K562 (cell line): ENCODE data around the gene ACBD4.

Source experiments
- BRD4 ChIP-seq: fragments of 200-600 bp; sonication (generic); IDR thresholded peaks from 2 replicates; pipeline ENCODE4 v1.6.1; 2017; ENCODE audit warnings: inconsistent platforms
- ESRRB ChIP-seq: fragments of 250-450 bp; sonication (Bioruptor Pico); IDR thresholded peaks from 2 replicates; pipeline ENCODE4 v1.5.0; 2020; ENCODE audit warnings: mild to moderate bottlenecking, moderate library complexity, borderline replicate concordance
- EZH2 ChIP-seq: IDR thresholded peaks from 2 replicates; pipeline ENCODE4 v1.6.1; 2012; ENCODE audit warnings: low read depth, mild to moderate bottlenecking, inconsistent platforms, low read length, borderline replicate concordance
- MCM5 ChIP-seq: fragments of 450-650 bp; IDR thresholded peaks from 2 replicates; pipeline ENCODE4 v1.6.1; 2016; ENCODE audit warnings: low read depth
- NBN ChIP-seq: fragments of 450-650 bp; IDR thresholded peaks from 2 replicates; pipeline ENCODE4 v1.6.1; 2016; ENCODE audit warnings: low read depth, mild to moderate bottlenecking
- NR2F6 ChIP-seq: fragments of 450-650 bp; formaldehyde crosslinking; IDR thresholded peaks from 2 replicates; pipeline ENCODE4 v1.4.0; 2020; ENCODE audit warnings: mild to moderate bottlenecking
- POLR3A ChIP-seq: IDR thresholded peaks from 2 replicates; pipeline ENCODE4 v1.6.1; 2011; ENCODE audit warnings: borderline replicate concordance, mild to moderate bottlenecking, moderate library complexity; ENCODE audit not compliant: insufficient read length, insufficient read depth; ENCODE audit errors: extremely low read depth
- RERE ChIP-seq: sonication (generic); formaldehyde crosslinking; IDR thresholded peaks from 2 replicates; pipeline ENCODE4 v1.8.0; 2023; ENCODE audit warnings: missing genetic modification reagents, mild to moderate bottlenecking, borderline replicate concordance
- SAP30 ChIP-seq: fragments of 200-600 bp; sonication (generic); IDR thresholded peaks from 2 replicates; pipeline ENCODE4 v1.6.1; 2012; ENCODE audit warnings: borderline replicate concordance, low read depth, mild to moderate bottlenecking, moderate library complexity, low read length, control low read depth, inconsistent platforms; ENCODE audit not compliant: insufficient read depth, poor library complexity, severe bottlenecking
- TCF7 ChIP-seq: sonication (generic); IDR thresholded peaks from 2 replicates; pipeline ENCODE4 v1.6.1; 2016; ENCODE audit warnings: antibody characterized with exemption, borderline replicate concordance
- ZNF24 ChIP-seq: fragments of 450-650 bp; IDR thresholded peaks from 2 replicates; pipeline ENCODE4 v1.6.1; 2016
- ZNF668 ChIP-seq: fragments of 250-450 bp; sonication (Bioruptor Pico); IDR thresholded peaks from 2 replicates; pipeline ENCODE4 v1.8.0; 2022; ENCODE audit warnings: mild to moderate bottlenecking, inconsistent platforms
- TF ChIP-seq, protein P1 (sequence below): sonication (generic); formaldehyde crosslinking; IDR thresholded peaks from 2 replicates; pipeline ENCODE4 v1.9.0; 2022; ENCODE audit warnings: mild to moderate bottlenecking, missing genetic modification reagents
- TF ChIP-seq, protein P2 (sequence below): sonication (generic); formaldehyde crosslinking; IDR thresholded peaks from 2 replicates; pipeline ENCODE4 v1.8.0; 2022; ENCODE audit warnings: mild to moderate bottlenecking, missing genetic modification reagents

DNA sequence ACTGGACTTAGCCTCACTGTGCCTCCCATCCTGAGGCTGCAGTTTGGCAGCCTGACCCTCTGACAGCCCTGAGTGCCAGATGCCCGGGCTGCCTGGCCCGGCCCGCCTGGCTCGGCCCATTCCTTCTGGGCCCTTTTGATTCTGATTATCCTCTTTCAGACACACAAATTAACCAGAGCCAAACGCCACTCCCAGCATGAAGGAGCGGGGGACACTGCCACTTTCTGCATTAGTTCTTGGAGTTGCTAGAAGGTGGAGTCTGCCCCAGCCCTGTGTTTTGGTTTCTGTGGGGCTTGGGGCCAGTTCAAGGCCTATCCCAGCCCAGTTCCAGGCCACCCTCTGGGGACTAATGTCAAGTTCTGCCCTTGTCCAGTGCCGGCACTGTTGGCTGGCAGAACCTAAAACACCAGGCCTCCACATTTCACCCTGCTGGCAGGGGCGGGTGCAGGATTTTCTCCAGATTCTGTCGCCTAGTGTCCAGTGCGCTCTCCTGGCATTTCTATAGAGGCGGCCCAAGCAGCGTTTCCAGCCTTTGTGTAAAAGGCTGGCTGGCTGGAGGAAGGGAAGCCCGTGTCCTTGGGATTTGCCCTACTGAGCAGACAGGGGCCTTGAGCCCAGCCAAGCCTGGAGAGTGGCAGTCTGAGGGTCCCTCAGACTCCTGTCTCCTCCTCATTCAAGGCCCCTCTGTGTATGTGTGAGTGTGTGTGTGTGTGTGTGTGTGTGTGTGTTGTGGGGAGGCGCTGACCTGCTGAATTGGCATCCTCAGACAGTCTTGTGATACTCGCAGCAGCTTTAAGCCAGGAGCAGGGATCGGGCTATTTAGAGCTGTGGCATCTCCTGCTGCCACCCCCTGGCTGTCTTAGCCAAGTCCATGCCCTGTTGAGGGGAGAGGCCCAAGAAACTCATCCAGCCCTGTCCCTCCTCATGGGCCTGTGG is 24.5 kb upstream of the ACBD4 start:
- TF ChIP-seq ESRRB (CRISPR knock-in tag) = no peak
- TF ChIP-seq TCF7 = no peak
- no peak for TF ChIP-seq POLR3A
- TF ChIP-seq, protein P1, sequence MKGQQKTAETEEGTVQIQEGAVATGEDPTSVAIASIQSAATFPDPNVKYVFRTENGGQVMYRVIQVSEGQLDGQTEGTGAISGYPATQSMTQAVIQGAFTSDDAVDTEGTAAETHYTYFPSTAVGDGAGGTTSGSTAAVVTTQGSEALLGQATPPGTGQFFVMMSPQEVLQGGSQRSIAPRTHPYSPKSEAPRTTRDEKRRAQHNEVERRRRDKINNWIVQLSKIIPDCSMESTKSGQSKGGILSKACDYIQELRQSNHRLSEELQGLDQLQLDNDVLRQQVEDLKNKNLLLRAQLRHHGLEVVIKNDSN = no peak
- no peak for TF ChIP-seq ZNF668 (CRISPR knock-in tag)
- no peak for TF ChIP-seq NR2F6 (CRISPR knock-in tag)
- TF ChIP-seq, protein P2, sequence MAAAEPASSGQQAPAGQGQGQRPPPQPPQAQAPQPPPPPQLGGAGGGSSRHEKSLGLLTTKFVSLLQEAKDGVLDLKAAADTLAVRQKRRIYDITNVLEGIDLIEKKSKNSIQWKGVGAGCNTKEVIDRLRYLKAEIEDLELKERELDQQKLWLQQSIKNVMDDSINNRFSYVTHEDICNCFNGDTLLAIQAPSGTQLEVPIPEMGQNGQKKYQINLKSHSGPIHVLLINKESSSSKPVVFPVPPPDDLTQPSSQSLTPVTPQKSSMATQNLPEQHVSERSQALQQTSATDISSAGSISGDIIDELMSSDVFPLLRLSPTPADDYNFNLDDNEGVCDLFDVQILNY (CRISPR knock-in tag) = no peak
- no peak for TF ChIP-seq BRD4
- no peak for TF ChIP-seq SAP30
- no peak for TF ChIP-seq RERE (CRISPR knock-in tag)
- no peak for TF ChIP-seq ZNF24
- no peak for TF ChIP-seq MCM5
- no peak for TF ChIP-seq NBN
- TF ChIP-seq EZH2 = no peak
